GM18907 (cell line): Measurements from ENCODE around the gene BCL2L12.
"Not testable (repeated sequence)": the region's sequence is repeated elsewhere in the genome, so short reads cannot be mapped to it uniquely, and the experiment has no call there.

ENCODE experiments used
- ATAC-seq: cut with Tn5 transposase; IDR thresholded peaks from one replicate; pipeline ENCODE4 v1.9.1; 2021; ENCODE audit warnings: mild to moderate bottlenecking, moderate library complexity; ENCODE audit not compliant: unreplicated experiment

BCL2L12 gene

GRCh38 chr19:49704888-49705642 is 39.3 kb downstream of the BCL2L12 start:
- no peak for ATAC-seq

DNA sequence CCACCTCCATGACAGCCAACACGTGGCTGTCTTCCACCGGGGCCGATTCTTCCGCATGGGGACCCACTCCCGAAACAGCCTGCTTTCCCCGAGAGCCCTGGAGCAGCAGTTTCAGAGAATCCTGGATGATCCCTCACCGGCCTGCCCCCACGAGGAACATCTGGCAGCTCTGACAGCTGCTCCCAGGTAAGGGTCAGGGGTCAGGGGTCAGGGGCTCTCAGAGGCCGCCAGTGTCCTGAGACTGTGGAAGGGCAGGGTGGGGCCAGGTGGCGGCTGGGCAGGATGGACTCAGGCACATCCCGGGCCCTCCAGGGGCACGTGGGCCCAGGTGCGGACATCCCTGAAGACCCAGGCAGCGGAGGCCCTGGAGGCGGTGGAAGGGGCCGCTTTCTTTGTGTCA is 40.2 kb downstream of the BCL2L12 start:
- no peak for ATAC-seq

DNA sequence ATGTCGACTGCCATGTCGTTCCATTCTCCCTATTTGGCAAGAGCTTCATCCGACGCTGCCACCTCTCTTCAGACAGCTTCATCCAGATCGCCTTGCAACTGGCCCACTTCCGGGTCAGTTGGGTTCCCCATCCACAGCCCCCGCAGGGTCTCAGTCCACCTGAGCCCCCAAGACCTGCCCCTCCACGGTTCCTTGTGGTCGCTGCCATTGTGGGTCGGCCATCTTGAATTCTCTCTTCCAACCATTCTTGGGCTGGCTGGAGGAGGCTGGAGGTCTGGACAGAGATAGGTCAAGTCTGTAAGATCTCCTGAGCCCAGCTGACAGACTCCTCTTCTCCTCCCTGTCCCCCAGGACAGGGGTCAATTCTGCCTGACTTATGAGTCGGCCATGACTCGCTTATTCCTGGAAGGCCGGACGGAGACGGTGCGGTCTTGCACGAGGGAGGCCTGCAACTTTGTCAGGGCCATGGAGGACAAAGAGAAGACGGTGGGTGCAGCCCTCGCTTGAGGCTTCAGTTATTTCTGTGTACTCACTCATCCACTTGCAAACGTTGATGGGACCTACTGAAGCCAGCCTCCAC is 44.7 kb downstream of the BCL2L12 start:
- no peak for ATAC-seq

DNA sequence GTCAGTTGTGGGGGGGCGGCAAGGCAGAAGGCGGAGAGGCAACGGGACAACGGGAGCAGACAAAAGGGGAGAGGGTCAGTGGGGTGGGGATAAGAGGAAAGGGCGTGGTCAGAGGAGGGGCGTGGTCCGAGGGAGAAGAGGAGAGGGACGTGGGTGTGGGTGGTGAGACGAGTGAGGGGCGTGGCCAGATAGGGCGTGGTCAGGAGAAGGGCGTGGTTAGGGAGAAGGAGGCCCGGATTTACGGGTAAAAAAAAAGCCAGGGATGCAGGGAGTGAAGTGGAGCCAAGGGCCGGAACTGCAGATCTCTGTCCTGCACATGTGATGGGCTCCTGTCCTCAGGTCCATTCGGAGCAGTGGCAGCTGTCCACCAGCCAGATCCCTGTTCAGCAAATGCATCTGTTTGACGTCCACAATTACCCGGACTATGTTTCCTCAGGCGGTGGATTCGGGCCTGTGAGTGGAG is 46.7 kb downstream of the BCL2L12 start:
- ATAC-seq = no peak

GRCh38 chr19:49713236-49713845 is 47.6 kb downstream of the BCL2L12 start:
- ATAC-seq = no peak

DNA sequence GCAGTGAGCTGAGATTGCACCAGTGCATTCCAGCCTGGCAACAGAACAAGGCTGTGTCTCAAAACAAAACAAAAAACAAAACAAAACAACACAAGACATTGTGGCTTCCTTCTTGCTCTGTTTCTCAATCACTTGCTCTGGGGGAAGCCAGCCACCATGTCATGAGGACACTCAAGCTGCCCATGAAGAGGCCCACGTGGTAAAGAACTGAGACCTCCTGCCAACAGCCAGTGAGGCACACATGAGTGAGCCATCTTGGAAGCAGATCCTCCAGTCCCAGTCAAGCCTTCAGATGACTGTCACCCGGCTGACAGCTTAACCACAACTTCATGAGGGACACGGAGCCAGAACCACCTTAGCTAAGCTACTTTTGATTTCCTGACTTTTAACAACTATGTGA is 50.4 kb downstream of the BCL2L12 start:
- ATAC-seq = no peak

DNA sequence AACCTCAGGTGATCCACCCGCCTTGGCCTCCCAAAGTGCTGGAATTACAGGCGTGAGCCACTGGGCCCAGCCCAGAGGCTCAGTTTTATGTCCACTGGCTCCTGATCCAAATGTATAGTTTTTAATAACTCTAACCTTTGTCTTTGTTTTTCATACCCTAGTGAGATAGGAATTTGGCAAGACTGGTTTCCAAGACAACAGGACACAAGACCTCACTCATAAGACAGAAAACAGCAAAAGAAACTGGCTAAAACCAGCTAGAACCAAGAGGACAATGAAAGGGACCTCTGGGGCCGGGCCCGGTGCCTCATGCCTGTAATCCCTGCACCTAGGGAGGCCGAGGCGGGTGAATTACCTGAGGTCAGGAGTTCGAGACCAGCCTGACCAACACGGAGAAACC is 52.8 kb downstream of the BCL2L12 start:
- ATAC-seq = no peak

- no peak for ATAC-seq
These were observed 53.3 kb downstream of the BCL2L12 start for GRCh38 chr19:49718991-49719390.

DNA sequence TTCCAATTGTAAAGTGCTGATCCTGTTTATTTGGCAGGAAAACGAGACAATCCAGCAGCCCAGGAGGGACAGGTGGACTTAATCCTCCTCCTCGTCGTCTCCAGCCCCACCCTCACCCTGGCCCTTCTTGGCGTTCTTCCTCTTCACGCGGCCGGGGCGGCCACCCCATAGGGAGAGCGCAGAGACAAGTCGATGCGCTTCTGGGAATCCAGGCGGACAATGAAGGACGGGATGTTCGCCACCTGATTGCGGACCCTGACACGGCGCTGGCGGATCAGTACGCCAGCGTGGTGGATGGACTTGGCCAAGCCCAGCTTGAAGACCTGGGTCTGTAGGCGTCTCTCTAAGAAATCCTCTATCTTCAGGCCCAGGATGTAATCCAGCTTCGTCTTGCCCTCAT is 53.7 kb downstream of the BCL2L12 start:
- ATAC-seq = not testable (repeated sequence)
